ENCODE results near the gene SCG5. TPM values are rescaled to one million over a fixed set of nuclear protein-coding genes. Genes with fewer than 3 reads are reported as not detected.

Gene SCG5
- total RNA-seq, 1 donor from 2014 or later: 0.65 TPM

DNA sequence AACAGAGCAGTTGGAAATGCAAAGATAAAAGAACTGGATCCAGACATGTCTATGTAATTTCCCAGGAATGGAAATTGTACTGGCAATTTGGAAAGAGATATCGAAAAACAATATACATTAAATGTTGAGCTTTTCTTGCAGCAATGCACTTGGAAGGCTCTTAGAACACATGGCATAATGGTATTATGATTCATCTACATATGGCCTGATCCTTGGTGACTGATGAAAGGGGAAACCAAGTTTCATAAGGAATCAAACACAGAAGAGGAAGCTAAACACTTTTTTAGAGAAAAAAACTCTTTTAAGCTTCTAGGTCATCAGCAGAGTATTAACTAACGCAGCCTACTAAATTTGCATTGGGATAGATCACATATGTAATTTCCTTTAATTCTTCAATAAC is 63.9 kb downstream of the SCG5 start:
- no peak for DNase-seq
- no peaks in the 10 kb centered on the region for H3K9me3 ChIP-seq
- H3K36me3 ChIP-seq: no peaks in the 10 kb centered on the region
- intact Hi-C loops (cut with DNase I): no loop called here
- H3K27ac ChIP-seq: no peak overlapping the region
- no peaks in the 10 kb centered on the region for H3K4me1 ChIP-seq
- no peak overlapping the region for H3K4me3 ChIP-seq
- TF ChIP-seq, protein P1, sequence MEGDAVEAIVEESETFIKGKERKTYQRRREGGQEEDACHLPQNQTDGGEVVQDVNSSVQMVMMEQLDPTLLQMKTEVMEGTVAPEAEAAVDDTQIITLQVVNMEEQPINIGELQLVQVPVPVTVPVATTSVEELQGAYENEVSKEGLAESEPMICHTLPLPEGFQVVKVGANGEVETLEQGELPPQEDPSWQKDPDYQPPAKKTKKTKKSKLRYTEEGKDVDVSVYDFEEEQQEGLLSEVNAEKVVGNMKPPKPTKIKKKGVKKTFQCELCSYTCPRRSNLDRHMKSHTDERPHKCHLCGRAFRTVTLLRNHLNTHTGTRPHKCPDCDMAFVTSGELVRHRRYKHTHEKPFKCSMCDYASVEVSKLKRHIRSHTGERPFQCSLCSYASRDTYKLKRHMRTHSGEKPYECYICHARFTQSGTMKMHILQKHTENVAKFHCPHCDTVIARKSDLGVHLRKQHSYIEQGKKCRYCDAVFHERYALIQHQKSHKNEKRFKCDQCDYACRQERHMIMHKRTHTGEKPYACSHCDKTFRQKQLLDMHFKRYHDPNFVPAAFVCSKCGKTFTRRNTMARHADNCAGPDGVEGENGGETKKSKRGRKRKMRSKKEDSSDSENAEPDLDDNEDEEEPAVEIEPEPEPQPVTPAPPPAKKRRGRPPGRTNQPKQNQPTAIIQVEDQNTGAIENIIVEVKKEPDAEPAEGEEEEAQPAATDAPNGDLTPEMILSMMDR (IDR thresholded peaks at IDR 0.05): no peak
- no peaks in the 10 kb centered on the region for H3K27me3 ChIP-seq (ENCODE audit: low read depth)
- ATAC-seq: no peak

DNA sequence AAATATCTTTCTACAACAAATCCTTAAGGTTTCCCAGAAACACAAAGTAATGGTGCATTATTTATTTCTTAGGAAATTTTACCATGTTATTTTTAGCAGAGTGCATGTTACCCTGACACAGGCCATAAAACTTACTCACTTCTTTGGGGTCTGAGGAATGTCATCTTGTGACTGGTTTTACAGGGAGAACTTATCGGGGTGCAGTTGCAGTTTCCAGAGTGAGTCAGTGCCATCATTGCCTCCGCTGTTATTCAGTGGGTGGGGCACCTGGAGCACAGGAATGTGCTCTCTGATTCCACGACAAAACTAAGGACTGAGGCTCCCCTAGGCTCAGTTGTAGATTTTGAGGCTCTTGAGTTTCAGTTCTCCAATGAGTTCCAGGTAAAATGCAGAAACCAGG is 65.2 kb downstream of the SCG5 start:
- TF ChIP-seq, protein P1 (IDR thresholded peaks at IDR 0.05): no peak
- no peak for ATAC-seq
- H3K4me3 ChIP-seq: no peak overlapping the region

DNA sequence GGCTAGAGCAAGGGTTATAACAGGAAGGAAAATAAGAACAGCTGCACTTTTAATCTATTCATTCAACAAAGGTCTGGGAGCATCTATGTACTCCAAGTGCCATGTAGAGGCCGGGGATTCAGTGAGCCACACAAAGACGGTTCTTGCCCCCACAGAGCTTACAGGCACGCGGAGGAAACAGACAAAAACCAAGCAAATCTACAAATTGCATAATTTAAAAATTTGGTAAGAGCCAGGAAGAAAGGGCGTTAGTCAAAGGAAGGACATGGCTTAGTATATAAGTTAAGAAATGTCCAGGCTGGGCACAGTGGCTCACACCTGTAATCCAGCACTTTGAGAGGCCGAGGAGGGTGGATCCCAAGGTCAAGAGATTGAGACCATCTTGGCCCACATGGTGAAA is 65.9 kb downstream of the SCG5 start:
- intact Hi-C loops (cut with DNase I): no loop called here
- Histone ChIP-seq H3K4me3 (no peak overlapping the region), H3K27me3 (ENCODE audit: low read depth) (no peaks in the 10 kb centered on the region), H3K36me3 (no peaks in the 10 kb centered on the region), H3K27ac (no peak overlapping the region), H3K9me3 (no peaks in the 10 kb centered on the region), H3K4me1 (no peaks in the 10 kb centered on the region)
- no peak for DNase-seq
- TF ChIP-seq, protein P1 (IDR thresholded peaks at IDR 0.05): no peak
- ATAC-seq: no peak

More for the DNA sequence above, 65.2 kb downstream of the SCG5 start:
- H3K27me3 ChIP-seq (ENCODE audit: low read depth): no peaks in the 10 kb centered on the region
- no peaks in the 10 kb centered on the region for H3K36me3 ChIP-seq
- DNase-seq: no peak
- intact Hi-C loops (cut with DNase I): no loop called here
- no peak overlapping the region for H3K27ac ChIP-seq
- H3K9me3 ChIP-seq: no peaks in the 10 kb centered on the region
- no peaks in the 10 kb centered on the region for H3K4me1 ChIP-seq

DNA sequence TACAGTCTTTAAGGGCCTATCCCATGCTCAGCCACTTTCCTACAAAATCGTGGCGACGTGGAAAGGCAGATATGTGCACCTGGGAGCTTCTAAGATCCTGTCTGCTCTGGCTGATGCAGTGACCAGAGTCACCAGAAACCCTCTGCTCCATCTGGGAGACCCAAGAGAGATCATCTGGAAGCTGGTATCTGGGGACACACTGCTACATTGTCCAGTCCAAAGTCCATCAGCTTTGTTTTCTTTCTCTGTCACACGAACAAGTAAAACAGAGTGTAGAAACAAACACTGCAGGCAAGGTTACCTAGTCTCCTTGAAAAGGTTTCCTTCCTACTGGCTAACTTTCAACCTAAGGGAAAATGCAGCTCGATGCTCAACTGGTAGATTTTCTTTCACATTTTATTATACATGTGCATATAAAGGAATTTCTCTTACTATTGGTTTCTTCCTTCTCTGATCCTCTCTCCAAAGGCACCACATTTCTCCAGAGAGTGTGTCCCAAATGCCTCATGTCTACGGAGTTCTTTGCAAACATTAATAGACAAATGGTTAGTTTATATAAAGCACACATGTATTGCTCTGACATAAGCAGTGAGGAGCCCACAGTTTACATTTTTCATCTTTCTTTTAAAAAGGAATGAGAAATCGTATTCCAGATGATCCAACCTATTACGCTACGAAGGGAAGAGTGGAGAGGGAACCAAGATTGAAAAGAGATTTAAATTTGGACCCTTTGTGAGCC is 68.0 kb downstream of the SCG5 start:
- TF ChIP-seq, protein P1 (IDR thresholded peaks at IDR 0.05): no peak
- Histone ChIP-seq H3K27me3 (ENCODE audit: low read depth) (peaks cover 12% of the 10 kb centered on the region), H3K36me3 (no peaks in the 10 kb centered on the region), H3K4me3 (no peak overlapping the region), H3K9me3 (no peaks in the 10 kb centered on the region), H3K4me1 (no peaks in the 10 kb centered on the region), H3K27ac (no peak overlapping the region)
- intact Hi-C loops (cut with DNase I): no loop called here
- DNase-seq (no peak), ATAC-seq (no peak)

DNA sequence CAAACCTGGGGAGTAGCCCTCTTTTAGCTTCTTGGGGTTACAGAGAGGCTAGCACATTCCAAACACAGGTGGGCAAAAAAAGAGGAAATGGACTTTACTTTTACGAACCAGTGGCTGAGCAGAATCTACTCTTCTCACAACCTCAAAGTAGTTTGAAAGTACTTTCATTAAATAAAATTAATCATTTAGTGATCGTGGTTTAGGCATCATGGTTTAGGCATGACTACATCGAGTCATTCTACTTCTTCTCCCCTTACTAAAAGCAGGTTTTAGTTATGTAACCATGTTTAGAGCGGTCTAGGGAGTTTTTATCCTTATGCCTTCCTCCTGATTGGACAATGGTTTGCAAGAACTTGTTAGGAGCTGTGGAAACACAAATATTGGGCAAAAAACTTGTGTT is 73.8 kb downstream of the SCG5 start:
- peaks cover 30% of the 10 kb centered on the region for H3K4me1 ChIP-seq
- DNase-seq (no peak), ATAC-seq (no peak)
- no peaks in the 10 kb centered on the region for H3K9me3 ChIP-seq
- no peak overlapping the region for H3K27ac ChIP-seq
- no peak overlapping the region for H3K4me3 ChIP-seq
- intact Hi-C loops (cut with DNase I): no loop called here
- TF ChIP-seq, protein P1 (IDR thresholded peaks at IDR 0.05): no peak
- no peaks in the 10 kb centered on the region for H3K36me3 ChIP-seq
- peaks cover 70% of the 10 kb centered on the region for H3K27me3 ChIP-seq (ENCODE audit: low read depth)
